Fibroblast of mammary gland (primary cell): ENCODE data around the gene AGPS.

Experiments
- DNase-seq: peaks from one replicate; pipeline ENCODE4 v3.0.0-alpha.2; 2010; ENCODE audit warnings: low read depth
- H3K4me3 ChIP-seq: 2 replicates; pipeline ENCODE4 v1.5.1; 2011; ENCODE audit warnings: low read depth, mild to moderate bottlenecking, low read length, moderate library complexity; ENCODE audit not compliant: control insufficient read depth
- TF ChIP-seq, protein P1 (sequence below): conservative IDR thresholded peaks from 2 replicates; pipeline ENCODE4 v1.5.1; 2011; ENCODE audit warnings: low read depth, low read length, inconsistent platforms; ENCODE audit not compliant: control insufficient read depth, insufficient read depth

Gene AGPS

DNA sequence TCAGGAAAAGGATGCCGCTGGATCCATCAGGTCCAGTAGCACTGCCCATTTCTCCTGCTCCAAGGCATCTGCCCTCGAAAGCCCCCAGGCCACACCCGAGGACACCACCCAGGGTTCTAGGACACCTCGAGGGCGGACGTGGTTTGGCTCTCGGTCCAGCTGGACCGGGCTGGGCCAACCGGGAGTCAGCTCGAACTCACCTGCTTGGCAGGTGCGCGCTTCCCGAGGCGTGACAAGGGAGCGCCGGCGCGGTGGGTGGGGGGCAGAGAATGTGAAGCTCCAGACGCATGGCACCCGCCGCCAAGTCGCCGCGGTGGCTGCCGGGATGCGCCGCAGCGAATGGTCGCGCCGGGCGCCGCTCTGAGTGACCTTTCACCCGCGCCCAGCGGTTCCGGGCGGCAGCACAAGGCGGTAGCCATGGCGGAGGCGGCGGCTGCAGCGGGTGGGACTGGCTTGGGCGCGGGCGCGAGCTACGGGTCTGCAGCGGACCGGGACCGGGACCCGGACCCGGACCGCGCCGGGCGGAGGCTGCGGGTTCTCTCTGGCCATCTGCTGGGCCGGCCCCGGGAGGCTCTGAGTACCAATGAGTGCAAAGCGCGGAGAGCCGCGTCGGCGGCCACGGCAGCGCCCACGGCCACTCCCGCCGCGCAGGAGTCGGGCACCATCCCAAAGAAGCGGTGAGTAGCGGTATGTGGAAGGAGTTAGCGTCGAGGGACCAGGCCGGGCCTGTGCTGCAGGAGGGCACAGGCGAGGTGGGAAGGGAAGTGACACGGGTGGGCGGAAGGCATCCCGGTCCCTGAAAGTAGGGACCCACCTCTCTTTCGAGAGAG is at the start of gene AGPS:
AGPS (plus strand) TSS at position 401 of the 830 bp plus-strand sequence; CDS start at position 418, 17 bp downstream.
- TF ChIP-seq, protein P1, sequence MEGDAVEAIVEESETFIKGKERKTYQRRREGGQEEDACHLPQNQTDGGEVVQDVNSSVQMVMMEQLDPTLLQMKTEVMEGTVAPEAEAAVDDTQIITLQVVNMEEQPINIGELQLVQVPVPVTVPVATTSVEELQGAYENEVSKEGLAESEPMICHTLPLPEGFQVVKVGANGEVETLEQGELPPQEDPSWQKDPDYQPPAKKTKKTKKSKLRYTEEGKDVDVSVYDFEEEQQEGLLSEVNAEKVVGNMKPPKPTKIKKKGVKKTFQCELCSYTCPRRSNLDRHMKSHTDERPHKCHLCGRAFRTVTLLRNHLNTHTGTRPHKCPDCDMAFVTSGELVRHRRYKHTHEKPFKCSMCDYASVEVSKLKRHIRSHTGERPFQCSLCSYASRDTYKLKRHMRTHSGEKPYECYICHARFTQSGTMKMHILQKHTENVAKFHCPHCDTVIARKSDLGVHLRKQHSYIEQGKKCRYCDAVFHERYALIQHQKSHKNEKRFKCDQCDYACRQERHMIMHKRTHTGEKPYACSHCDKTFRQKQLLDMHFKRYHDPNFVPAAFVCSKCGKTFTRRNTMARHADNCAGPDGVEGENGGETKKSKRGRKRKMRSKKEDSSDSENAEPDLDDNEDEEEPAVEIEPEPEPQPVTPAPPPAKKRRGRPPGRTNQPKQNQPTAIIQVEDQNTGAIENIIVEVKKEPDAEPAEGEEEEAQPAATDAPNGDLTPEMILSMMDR = no peak

DNA sequence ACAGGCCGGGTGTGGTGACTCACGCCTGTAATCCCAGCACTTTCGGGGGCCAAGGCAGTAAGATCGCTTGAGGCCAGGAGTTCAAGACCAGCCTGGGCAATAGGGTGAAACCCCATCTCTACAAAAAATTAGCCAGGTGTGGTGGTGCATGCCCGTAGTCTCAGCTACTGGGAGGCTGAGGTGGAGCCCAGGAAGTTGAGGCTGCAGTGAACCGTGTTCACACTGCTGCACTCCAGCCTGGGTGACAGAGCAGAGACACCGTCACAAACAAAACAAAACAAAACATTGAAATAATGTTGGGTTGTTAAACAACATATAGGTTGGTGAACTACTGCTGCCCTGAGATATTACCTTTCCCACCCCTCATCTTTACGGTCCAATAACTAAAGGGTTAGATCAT is 48.8 kb upstream of the AGPS start:
- TF ChIP-seq, protein P1 = no peak
- no peak for DNase-seq

More for the DNA sequence above, at the start of gene AGPS:
- peak; percentile 55 for DNase-seq
- peak within 1 kb of the TSS; percentile 70 for H3K4me3 ChIP-seq

DNA sequence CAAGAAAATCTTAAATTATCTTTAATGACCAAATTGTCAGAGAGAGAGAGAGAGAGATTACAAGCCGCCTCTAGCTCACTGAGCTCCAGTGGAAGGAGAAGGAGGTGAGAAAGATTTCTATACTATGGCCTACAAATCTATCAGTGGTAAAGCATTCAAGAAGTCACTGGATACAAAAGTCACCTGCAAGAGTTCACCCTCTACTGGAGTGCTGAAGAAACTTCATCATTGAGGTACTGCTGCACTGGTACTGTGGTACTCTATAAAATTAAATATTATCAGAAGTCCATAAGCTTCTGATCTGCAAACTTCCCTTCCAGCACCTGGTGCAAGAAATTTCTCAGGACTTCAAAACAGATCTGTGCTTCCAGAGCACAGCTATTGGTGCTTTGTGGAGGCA is 48.3 kb upstream of the AGPS start:
- TF ChIP-seq, protein P1 = no peak
- no peak overlapping the region for H3K4me3 ChIP-seq
- DNase-seq = no peak

More for the DNA sequence above, 48.8 kb upstream of the AGPS start:
- no peak overlapping the region for H3K4me3 ChIP-seq

DNA sequence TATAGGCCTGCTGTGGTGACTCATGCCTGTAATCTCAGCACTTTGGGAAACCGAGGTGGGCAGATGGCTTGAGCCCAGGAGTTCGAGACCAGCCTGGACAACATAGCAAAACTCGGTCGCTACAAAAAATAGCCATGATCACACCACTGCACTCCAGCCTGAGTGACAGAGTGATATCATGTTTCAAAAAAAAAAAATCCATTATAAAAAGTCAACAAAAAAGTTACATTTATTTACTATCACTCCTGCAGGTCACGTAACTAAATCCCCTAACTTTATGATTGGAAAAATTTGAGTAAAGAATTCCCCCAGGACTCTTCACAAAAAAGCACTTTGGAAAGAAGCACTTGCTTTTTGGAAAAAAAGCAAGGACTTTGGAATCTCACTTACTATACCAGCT is 46.4 kb upstream of the AGPS start:
- no peak overlapping the region for H3K4me3 ChIP-seq
- no peak for DNase-seq
- TF ChIP-seq, protein P1 = no peak

DNA sequence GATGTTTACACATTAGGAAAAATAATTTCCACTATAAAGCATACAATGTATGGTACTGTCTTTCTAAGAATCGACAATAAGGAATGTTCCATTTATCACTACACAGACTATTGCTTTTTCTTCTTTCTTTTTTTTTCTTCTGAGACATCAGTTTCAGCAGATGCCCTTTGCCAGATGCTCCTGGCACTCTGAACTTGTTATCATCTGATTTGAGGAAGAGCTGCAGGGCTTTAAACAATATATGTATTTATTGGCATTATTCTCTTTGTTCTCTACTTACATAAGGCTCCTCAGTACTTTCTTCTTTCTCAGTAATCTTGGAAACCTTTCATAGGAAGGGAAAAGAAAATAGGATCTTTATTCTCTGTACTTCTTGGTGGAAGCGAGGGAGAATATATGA is 45.0 kb upstream of the AGPS start:
- H3K4me3 ChIP-seq = no peak overlapping the region
- TF ChIP-seq, protein P1 = no peak
- no peak for DNase-seq

DNA sequence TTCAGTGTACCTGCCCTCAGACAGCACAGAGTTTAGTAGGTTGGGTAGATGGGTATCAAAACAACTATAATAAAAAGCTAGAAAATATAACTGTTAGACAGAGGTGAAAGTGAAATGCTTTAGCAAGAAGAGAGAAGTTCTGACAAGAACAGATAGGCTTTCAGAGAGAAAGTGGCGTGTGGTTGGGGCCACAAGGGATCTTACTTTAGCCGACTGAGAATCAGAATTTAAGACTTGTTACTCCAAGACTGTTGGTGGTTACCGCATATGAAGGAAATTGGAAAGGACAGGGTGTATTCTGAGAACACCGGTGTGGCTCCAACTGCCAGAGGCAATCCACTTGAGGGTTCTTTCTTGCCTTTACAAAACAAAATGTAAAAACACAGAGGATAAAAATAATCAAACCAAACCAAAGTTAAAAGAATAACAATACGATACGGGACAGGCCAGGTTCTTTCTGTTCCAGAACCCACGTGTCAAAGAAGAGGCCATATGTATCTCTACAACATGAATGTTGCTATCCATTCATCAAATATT is 44.4 kb upstream of the AGPS start:
- DNase-seq = no peak
- TF ChIP-seq, protein P1 = no peak
- H3K4me3 ChIP-seq = no peak overlapping the region
